H9 (cell line): ENCODE measurements around the gene FAT1. TPM values are rescaled to one million over a fixed set of nuclear protein-coding genes. Genes with fewer than 3 reads are reported as not detected.

ENCODE experiments used
- DNase-seq: peaks from one replicate; pipeline ENCODE4 v3.0.0-alpha.2; 2017
- H2AFZ ChIP-seq: one replicate; pipeline ENCODE4 v1.6.1; 2013; ENCODE audit warnings: mild to moderate bottlenecking, low read length, control low read depth, moderate library complexity
- H2AK5ac ChIP-seq: 2 replicates; pipeline ENCODE4 v1.6.1; 2013; ENCODE audit warnings: low read length, control low read depth, mixed read lengths; ENCODE audit not compliant: insufficient read length
- H2BK120ac ChIP-seq: one replicate; pipeline ENCODE4 v1.6.1; 2013; ENCODE audit warnings: low read depth, mild to moderate bottlenecking, low read length, control low read depth, inconsistent platforms; ENCODE audit not compliant: poor library complexity, severe bottlenecking
- H2BK12ac ChIP-seq: 2 replicates; pipeline ENCODE4 v1.6.1; 2013; ENCODE audit warnings: low read length, control low read depth, mixed read lengths, low read depth; ENCODE audit not compliant: insufficient read length
- H2BK15ac ChIP-seq: 2 replicates; pipeline ENCODE4 v1.6.1; 2013; ENCODE audit warnings: low read depth, low read length, control low read depth
- H2BK20ac ChIP-seq: one replicate; pipeline ENCODE4 v1.6.1; 2013; ENCODE audit warnings: low read depth, mild to moderate bottlenecking, low read length, control low read depth, inconsistent platforms; ENCODE audit not compliant: poor library complexity, severe bottlenecking
- H2BK5ac ChIP-seq: 2 replicates; pipeline ENCODE4 v1.6.1; 2013; ENCODE audit warnings: low read length, control low read depth, mixed read lengths; ENCODE audit not compliant: insufficient read length
- H3K14ac ChIP-seq: 2 replicates; pipeline ENCODE4 v1.6.1; 2013; ENCODE audit warnings: low read length, control low read depth; ENCODE audit not compliant: insufficient read depth
- H3K18ac ChIP-seq: 2 replicates; pipeline ENCODE4 v1.6.1; 2013; ENCODE audit warnings: low read depth, mild to moderate bottlenecking, mixed read lengths, low read length, control low read depth; ENCODE audit not compliant: insufficient read length
- H3K23ac ChIP-seq: 2 replicates; pipeline ENCODE4 v1.6.1; 2013; ENCODE audit warnings: low read length, control low read depth, mixed read lengths, low read depth; ENCODE audit not compliant: insufficient read length
- H3K23me2 ChIP-seq: 2 replicates; pipeline ENCODE4 v1.6.1; 2013; ENCODE audit warnings: low read depth, mild to moderate bottlenecking, mixed read lengths, low read length, control low read depth; ENCODE audit not compliant: insufficient read length, poor library complexity, severe bottlenecking
- H3K27ac ChIP-seq: 2 replicates; pipeline ENCODE4 v1.5.1; 2013; ENCODE audit warnings: low read length, control low read depth, mixed read lengths, low read depth; ENCODE audit not compliant: insufficient read length
- H3K27me3 ChIP-seq: 2 replicates; pipeline ENCODE4 v1.6.1; 2013; ENCODE audit warnings: low read length, control low read depth, inconsistent platforms; ENCODE audit not compliant: insufficient read depth
- H3K4ac ChIP-seq: 2 replicates; pipeline ENCODE4 v1.6.1; 2013; ENCODE audit warnings: low read depth, mild to moderate bottlenecking, control low read depth, inconsistent platforms, low read length, moderate library complexity
- H3K4me1 ChIP-seq: 2 replicates; pipeline ENCODE4 v1.6.1; 2013; ENCODE audit warnings: low read length, control low read depth, inconsistent platforms; ENCODE audit not compliant: insufficient read depth
- H3K4me2 ChIP-seq: 2 replicates; pipeline ENCODE4 v1.6.1; 2013; ENCODE audit warnings: low read length, control low read depth, mixed read lengths; ENCODE audit not compliant: insufficient read length, insufficient read depth
- H3K56ac ChIP-seq: 2 replicates; pipeline ENCODE4 v1.6.1; 2013; ENCODE audit warnings: low read depth, mild to moderate bottlenecking, mixed read lengths, low read length, control low read depth; ENCODE audit not compliant: insufficient read length
- H3K79me1 ChIP-seq: 2 replicates; pipeline ENCODE4 v1.6.1; 2013; ENCODE audit warnings: low read depth, mild to moderate bottlenecking, moderate library complexity, low read length, control low read depth, inconsistent platforms; ENCODE audit not compliant: insufficient read depth, poor library complexity, severe bottlenecking
- H3K79me2 ChIP-seq: 2 replicates; pipeline ENCODE4 v1.6.1; 2013; ENCODE audit warnings: low read length, control low read depth, inconsistent platforms; ENCODE audit not compliant: insufficient read depth
- H3K9ac ChIP-seq: 2 replicates; pipeline ENCODE4 v1.6.1; 2013; ENCODE audit warnings: low read length, control low read depth, mixed read lengths; ENCODE audit not compliant: insufficient read length; ENCODE audit errors: extremely low read depth
- H3K9me3 ChIP-seq: one replicate; pipeline ENCODE4 v1.6.1; 2013; ENCODE audit warnings: low read depth, low read length, inconsistent platforms; ENCODE audit not compliant: control insufficient read depth
- H3T11ph ChIP-seq: one replicate; pipeline ENCODE4 v1.6.1; 2013; ENCODE audit warnings: mild to moderate bottlenecking, low read length, control low read depth, inconsistent platforms
- H4K20me1 ChIP-seq: one replicate; pipeline ENCODE4 v1.6.1; 2013; ENCODE audit not compliant: control insufficient read depth, insufficient read length, insufficient read depth
- H4K5ac ChIP-seq: 2 replicates; pipeline ENCODE4 v1.6.1; 2013; ENCODE audit warnings: low read depth, mild to moderate bottlenecking, mixed read lengths, low read length, control low read depth; ENCODE audit not compliant: insufficient read length
- H4K8ac ChIP-seq: replicated peaks from 2 replicates; pipeline ENCODE4 v1.6.1; 2013; ENCODE audit warnings: low read length, control low read depth, mixed read lengths, low read depth; ENCODE audit not compliant: insufficient read length
- H4K91ac ChIP-seq: 2 replicates; pipeline ENCODE4 v1.6.1; 2013; ENCODE audit warnings: low read depth, mild to moderate bottlenecking, moderate library complexity, mixed read lengths, low read length, control low read depth; ENCODE audit not compliant: insufficient read length
- H3K27ac Mint-ChIP-seq, 3 experiments: 2 replicates in 2 of 3; 3 replicates in 1 of 3; pipeline ENCODE4 v1.8.0; 2020 to 2021; ENCODE audit warnings: mixed read lengths in 3 of 3, mild to moderate bottlenecking in 1 of 3, moderate library complexity in 1 of 3
- H3K27me3 Mint-ChIP-seq: 2 replicates; pipeline ENCODE4 v1.8.0; 2021; ENCODE audit warnings: low read depth, mild to moderate bottlenecking, moderate library complexity, mixed read lengths
- H3K36me3 Mint-ChIP-seq, 3 experiments: 2 replicates in 2 of 3; 3 replicates in 1 of 3; pipeline ENCODE4 v1.8.0; 2020 to 2021; ENCODE audit warnings: low read depth in 3 of 3, mixed read lengths in 3 of 3; ENCODE audit not compliant: insufficient read depth in 1 of 3
- H3K4me1 Mint-ChIP-seq, 2 experiments: 2 replicates each; pipeline ENCODE4 v1.8.0; 2020; ENCODE audit warnings: mixed read lengths in 2 of 2
- H3K4me3 Mint-ChIP-seq, 2 experiments: 2 replicates in 1 of 2; 3 replicates in 1 of 2; pipeline ENCODE4 v1.8.0; 2020 to 2021; ENCODE audit warnings: mild to moderate bottlenecking in 2 of 2, mixed read lengths in 2 of 2, moderate library complexity in 1 of 2
- H3K9me3 Mint-ChIP-seq, 2 experiments: 2 replicates in 1 of 2; 3 replicates in 1 of 2; pipeline ENCODE4 v1.8.0; 2020; ENCODE audit warnings: mild to moderate bottlenecking in 2 of 2, mixed read lengths in 2 of 2, moderate library complexity in 1 of 2
- WGBS: extraction: QIAGEN DNeasy Blood & Tissue Kit; methylation state at CpG from one replicate; pipeline ENCODE4 v1.1.7; 2013; ENCODE audit warnings: missing lambda C conversion rate, low lambda C conversion rate, mixed read lengths; ENCODE audit not compliant: insufficient read length; ENCODE audit errors: extremely low coverage; 5-methylcytosine and 5-hydroxymethylcytosine counted together
- total RNA-seq: library from RNA; stranded (reverse); gene quantifications from 2 replicates; pipeline ENCODE4 v1.2.1, GENCODE V29; 2021
- TF ChIP-seq, protein P1 (sequence below): fragments of 200-600 bp; sonication (generic); conservative IDR thresholded peaks from 3 replicates; pipeline ENCODE4 v1.8.0; 2021; ENCODE audit warnings: antibody characterized with exemption, mild to moderate bottlenecking

FAT1 gene
- total RNA-seq, 1 experiment from 2014 or later: 173 TPM

- no peaks in the 10 kb centered on the region for H3K9me3 ChIP-seq
- H3K27ac ChIP-seq: no peak overlapping the region
- H3K14ac ChIP-seq: no peak overlapping the region
- DNase-seq: no peak
- Mint-ChIP-seq H3K4me3 (no peak overlapping the region), H3K4me1 (no peaks in the 10 kb centered on the region), H3K27ac (no peak overlapping the region), H3K27me3 (no peaks in the 10 kb centered on the region), H3K36me3 (no peaks in the 10 kb centered on the region), H3K9me3 (no peaks in the 10 kb centered on the region)
- H2AK5ac ChIP-seq: no peak overlapping the region
- no peaks in the 10 kb centered on the region for H3K27me3 ChIP-seq
- WGBS: no CpG with 5 or more reads among the region's 10 CpGs
- H3K56ac ChIP-seq: no peak overlapping the region
- no peaks in the 10 kb centered on the region for H4K20me1 ChIP-seq
- no peak overlapping the region for H3K4me2 ChIP-seq
- no peaks in the 10 kb centered on the region for H3K79me2 ChIP-seq
- H3K18ac ChIP-seq: no peak overlapping the region
- no peak overlapping the region for H3K4ac ChIP-seq
- H2BK20ac ChIP-seq: no peak overlapping the region
- no peak overlapping the region for H4K91ac ChIP-seq
- H2BK15ac ChIP-seq: no peak overlapping the region
- H2BK120ac ChIP-seq: no peak overlapping the region
- H4K5ac ChIP-seq: no peak overlapping the region
- H4K8ac ChIP-seq: no peak overlapping the region
- TF ChIP-seq, protein P1, sequence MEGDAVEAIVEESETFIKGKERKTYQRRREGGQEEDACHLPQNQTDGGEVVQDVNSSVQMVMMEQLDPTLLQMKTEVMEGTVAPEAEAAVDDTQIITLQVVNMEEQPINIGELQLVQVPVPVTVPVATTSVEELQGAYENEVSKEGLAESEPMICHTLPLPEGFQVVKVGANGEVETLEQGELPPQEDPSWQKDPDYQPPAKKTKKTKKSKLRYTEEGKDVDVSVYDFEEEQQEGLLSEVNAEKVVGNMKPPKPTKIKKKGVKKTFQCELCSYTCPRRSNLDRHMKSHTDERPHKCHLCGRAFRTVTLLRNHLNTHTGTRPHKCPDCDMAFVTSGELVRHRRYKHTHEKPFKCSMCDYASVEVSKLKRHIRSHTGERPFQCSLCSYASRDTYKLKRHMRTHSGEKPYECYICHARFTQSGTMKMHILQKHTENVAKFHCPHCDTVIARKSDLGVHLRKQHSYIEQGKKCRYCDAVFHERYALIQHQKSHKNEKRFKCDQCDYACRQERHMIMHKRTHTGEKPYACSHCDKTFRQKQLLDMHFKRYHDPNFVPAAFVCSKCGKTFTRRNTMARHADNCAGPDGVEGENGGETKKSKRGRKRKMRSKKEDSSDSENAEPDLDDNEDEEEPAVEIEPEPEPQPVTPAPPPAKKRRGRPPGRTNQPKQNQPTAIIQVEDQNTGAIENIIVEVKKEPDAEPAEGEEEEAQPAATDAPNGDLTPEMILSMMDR: no peak
- H2BK5ac ChIP-seq: no peak overlapping the region
- H2AFZ ChIP-seq: no peak overlapping the region
- H3K23me2 ChIP-seq: no peaks in the 10 kb centered on the region
- no peak overlapping the region for H2BK12ac ChIP-seq
- H3K79me1 ChIP-seq: no peaks in the 10 kb centered on the region
- no peak overlapping the region for H3K9ac ChIP-seq
- no peak overlapping the region for H3K23ac ChIP-seq
- H3T11ph ChIP-seq: no peak overlapping the region
- no peaks in the 10 kb centered on the region for H3K4me1 ChIP-seq
These were observed 19.6 kb upstream of the FAT1 start for GRCh38 chr4:186743261-186743660.
